GM04504 (cell line): ENCODE measurements around the gene ATXN3L.
A peak's percentile ranks its signal among the peaks of the same experiment; 100 is the strongest.
"Not testable (repeated sequence)": the region's sequence is repeated elsewhere in the genome, so short reads cannot be mapped to it uniquely, and the experiment has no call there.

Experiments used
- DNase-seq: peaks from one replicate; pipeline ENCODE4 v3.0.0-alpha.2; 2012; ENCODE audit warnings: low read depth

Gene ATXN3L

GRCh38 chrX:13305108-13305507 is 14.7 kb downstream of the ATXN3L start:
- no peak for DNase-seq

- no peak for DNase-seq
Measured at GRCh38 chrX:13304052-13304451, 15.8 kb downstream of the ATXN3L start.

GRCh38 chrX:13303248-13303647 is 16.6 kb downstream of the ATXN3L start:
- DNase-seq = not testable (repeated sequence)

GRCh38 chrX:13298836-13299235 is 21.0 kb downstream of the ATXN3L start:
- no peak for DNase-seq

- no peak for DNase-seq
Measured at GRCh38 chrX:13295841-13296240, 24.0 kb downstream of the ATXN3L start.

DNA sequence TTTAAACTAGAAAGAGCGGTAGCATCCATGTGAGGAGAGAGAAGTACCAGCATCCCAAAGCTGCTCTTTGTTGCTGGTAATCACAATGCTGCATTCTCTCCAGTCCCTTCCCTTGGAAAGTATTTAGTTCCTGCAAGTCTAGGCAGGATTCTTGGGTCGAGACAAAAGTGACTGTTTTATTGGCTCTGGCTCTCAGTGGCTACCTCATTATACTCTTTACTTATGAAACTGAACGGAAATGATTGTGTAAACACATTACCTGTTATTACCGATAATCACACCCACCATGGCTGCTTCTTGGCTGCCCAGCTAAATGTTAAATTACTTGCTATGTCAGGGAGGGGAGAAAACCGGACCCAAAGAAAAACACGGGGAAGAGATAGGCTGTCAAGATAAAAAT is 26.2 kb downstream of the ATXN3L start:
- DNase-seq = no peak

DNA sequence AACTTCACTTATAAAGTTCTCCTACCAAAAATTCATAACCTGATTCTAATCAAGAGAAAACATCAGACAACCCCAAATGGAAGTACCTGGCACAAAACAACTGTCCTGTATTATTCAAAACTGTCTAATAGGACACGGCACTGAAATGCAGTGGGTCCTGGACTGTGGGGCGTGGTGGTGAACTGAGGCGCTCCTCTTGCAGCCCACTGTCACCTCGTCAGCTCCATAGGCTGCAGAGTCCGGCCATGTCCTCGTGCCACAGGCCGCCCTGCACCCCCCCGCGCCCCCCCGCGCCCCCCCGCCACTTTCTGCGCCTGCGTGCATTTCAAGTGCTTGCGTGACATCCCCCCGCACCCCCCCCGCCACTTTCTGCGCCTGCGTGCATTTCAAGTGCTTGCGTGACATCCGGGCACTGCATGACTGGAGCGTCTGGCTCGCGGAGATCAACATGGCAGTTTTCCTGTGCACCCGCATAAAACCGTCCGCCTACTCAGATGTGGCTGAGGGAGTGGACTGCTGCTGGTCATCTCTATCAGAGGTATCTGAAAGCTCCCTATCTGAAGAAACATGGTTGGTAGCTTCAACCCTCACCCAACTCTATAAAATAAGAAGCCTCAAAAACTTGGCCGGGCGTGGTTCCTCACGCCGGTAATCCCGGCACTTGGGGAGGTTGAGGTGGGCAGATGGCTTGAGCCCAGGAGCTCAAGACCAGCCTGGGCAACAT is 28.8 kb downstream of the ATXN3L start:
- no peak for DNase-seq

DNA sequence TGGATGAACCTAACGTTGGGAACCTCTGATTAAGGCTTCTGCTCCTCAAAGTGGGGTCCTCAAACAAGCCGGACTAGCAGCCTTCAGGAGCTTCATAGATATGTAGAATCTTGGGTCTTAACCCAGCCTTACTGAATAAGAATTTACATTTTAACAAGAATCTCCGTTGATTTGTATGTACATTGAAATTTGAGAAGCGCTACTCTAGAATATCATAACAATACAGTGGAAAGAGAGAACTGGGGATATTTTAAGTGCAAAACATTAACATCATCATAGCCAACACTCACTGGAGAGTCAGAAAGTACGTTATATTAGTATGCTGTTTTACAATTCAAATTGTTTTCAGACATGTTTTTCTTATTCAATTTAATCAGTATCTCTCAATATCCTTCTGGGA is 31.2 kb downstream of the ATXN3L start:
- DNase-seq = no peak

DNA sequence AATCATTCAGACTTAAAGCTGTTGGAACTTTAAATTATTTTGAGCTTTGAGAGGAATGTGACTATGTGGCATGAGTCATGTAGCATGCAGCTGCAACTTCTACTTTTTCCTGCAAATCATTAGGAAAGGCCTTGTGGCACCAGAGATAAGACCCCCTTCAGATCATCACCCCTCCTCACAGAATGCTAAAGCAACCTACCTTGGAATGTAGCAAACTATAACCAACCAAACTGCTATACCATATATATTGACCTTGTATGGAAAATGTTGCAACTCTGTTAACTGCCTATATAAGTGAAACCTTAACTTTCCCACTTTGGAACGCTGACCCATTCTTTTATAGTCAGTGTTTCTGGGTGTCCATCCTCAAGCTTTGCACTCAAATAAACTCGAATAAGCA is 32.0 kb downstream of the ATXN3L start:
- DNase-seq = no peak

GRCh38 chrX:13285693-13286092 is 34.2 kb downstream of the ATXN3L start:
- no peak for DNase-seq

DNA sequence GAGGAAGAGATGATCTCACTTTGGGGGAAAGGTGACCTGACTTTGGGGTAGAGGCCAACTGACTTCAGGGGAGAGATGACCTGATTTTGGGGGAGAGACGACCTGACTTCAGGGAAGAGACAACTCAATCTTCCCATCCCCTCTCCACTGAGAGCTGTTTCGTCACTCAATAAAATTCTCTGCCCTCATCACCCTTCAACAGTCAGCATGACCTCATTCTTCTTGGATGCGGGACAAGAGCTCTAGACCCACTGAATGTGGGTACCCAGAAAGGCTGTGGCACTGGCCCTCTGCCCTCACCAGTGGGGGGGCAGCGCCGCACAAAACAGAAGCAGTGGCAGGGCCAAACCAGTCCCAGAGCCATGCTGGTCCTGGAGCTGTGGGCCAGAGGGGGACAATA is 34.6 kb downstream of the ATXN3L start:
- DNase-seq = no peak

- DNase-seq = no peak
Measured at GRCh38 chrX:13284570-13284969, 35.3 kb downstream of the ATXN3L start.

GRCh38 chrX:13283950-13284546 is 35.8 kb downstream of the ATXN3L start:
- DNase-seq = peak; percentile 62

DNA sequence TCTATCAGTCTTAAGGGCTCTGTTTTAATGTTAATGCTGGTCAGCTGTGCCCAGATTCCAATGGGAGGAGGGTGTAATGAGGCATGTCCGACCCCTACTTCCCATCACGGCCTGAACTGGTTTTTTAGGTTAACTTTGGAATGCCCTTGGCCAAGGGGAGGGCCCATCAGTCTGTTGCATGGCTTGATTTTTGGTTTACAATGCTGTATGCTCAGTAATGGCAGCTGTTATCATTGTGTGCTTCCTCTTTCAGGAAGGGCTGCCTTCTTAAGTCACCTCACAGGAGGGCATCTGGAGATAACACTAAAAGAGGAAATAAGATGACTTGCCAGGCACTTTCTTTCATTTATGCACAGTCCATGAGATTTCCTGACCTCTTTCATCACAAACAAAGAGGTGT is 36.3 kb downstream of the ATXN3L start:
- DNase-seq = no peak

GRCh38 chrX:13281289-13281688 is 38.6 kb downstream of the ATXN3L start:
- DNase-seq = no peak

DNA sequence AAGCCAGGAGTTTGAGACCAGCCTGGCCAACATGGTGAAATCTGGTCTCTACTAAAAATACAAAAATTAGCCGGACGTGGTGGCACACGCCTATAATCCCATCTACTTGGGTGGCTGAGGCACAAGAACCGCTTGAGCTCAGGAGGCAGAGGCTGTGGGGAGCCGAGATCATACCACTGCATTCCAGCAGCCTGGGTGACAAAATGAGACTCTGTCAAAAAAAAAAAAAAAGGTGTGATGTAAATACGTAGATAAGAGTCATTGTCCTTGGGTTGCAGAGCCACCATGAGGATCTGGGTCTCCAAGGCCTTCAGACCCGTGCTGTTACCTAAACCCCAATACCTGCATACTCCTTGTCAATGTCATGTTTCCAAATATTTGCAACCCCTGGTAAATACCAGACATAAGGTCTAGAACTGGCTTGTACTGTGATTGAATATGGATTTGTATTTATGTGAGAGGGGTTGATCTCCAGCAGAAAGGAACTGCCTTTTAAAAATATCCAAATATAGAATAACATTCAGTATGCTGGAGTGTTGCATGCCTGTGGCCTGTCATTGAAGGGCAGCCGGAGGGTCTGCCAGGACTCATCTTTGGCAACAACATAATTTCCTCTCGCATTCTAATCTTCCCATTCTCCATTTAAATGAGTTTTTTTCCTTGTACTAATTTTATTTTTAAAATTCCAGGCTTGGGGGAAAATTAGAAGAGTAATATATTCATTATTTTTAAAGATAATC is 40.4 kb downstream of the ATXN3L start:
- DNase-seq = no peak

DNA sequence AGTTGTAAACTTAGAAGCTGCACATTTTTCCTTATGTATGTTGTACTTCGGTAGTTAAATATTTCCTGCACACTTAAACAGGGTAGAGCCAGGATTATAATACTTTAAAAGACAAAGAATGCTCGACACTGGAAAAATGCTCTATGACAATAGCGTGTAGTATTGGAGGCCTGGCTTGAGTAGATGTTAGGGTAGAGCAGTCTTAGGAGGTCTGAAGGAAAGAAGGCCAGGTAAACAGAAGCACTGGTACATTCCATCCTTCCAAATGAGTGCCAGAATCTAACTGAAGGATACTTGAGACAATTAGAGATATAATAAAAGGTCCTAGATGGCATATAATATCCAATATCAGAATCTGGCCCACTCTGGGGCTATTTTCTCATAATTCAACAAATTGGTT is 42.3 kb downstream of the ATXN3L start:
- DNase-seq = no peak

DNA sequence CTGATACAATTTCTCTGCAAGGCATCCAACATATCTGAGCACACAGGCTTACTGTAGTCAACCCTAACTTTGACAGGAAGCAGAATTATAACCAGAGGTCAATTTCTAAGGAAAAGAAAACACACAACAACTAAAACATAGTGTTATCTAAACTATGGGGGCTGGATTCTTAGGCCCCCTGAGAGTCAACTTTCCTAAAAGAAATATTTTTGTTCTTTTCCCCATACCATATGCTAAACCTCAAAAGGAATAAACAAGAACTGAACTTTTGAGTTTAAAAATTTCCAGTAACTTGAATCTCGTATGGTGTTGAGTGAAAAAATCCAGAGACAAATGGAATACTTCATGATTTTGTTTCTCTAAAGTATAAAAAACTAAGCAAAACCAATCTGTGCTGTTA is 42.9 kb downstream of the ATXN3L start:
- DNase-seq = no peak

- no peak for DNase-seq
Measured at GRCh38 chrX:13275031-13275430, 44.8 kb downstream of the ATXN3L start.

- DNase-seq = no peak
Measured at GRCh38 chrX:13272426-13272825, 47.4 kb downstream of the ATXN3L start.

GRCh38 chrX:13271511-13271910 is 48.3 kb downstream of the ATXN3L start:
- no peak for DNase-seq

DNA sequence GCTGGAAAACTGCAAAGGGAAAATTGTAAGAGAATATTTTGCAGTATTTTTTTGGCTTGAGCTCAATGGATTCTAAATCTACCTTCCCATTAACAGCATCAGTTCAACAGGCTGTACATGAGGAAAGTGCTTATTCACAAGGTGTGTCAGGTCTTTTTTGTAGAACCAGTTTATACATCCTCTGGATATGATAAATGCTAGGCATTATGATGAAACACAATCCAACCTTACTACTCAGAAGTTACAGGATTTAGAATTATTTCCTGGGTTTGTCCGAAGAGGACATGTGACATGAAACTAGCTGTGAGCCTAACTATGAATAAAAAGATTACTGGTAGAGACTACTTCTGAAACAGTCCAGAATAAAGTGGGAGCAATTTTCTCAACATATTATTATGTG is 49.5 kb downstream of the ATXN3L start:
- DNase-seq = no peak

GRCh38 chrX:13268874-13269273 is 51.0 kb downstream of the ATXN3L start:
- no peak for DNase-seq
